HepG2 (cell line): ENCODE data around the gene NAA38. TPM values are rescaled to one million over a fixed set of nuclear protein-coding genes. Genes with fewer than 3 reads are reported as not detected.

Source experiments
- ATF2 ChIP-seq: sonication (generic); formaldehyde crosslinking; IDR thresholded peaks from 2 replicates; pipeline ENCODE4 v1.4.0; 2020; ENCODE audit warnings: missing genetic modification reagents
- CHCHD3 ChIP-seq: sonication (generic); formaldehyde crosslinking; IDR thresholded peaks from 2 replicates; pipeline ENCODE4 v1.8.0; 2022; ENCODE audit warnings: mild to moderate bottlenecking, missing genetic modification reagents, moderate library complexity
- DMTF1 ChIP-seq: sonication (generic); formaldehyde crosslinking; IDR thresholded peaks from 2 replicates; pipeline ENCODE4 v1.4.0; 2020; ENCODE audit warnings: mild to moderate bottlenecking, missing genetic modification reagents
- ELF4 ChIP-seq: sonication (generic); formaldehyde crosslinking; IDR thresholded peaks from 2 replicates; pipeline ENCODE4 v1.5.0; 2020; ENCODE audit warnings: missing genetic modification reagents, mild to moderate bottlenecking, moderate library complexity, borderline replicate concordance
- GRHL1 ChIP-seq: sonication (generic); formaldehyde crosslinking; conservative IDR thresholded peaks from 2 replicates; pipeline ENCODE4 v1.8.0; 2022; ENCODE audit warnings: missing genetic modification reagents
- HMGXB3 ChIP-seq: sonication (generic); formaldehyde crosslinking; IDR thresholded peaks from 2 replicates; pipeline ENCODE4 v1.4.0; 2020; ENCODE audit warnings: missing genetic modification reagents, borderline replicate concordance
- NAIF1 ChIP-seq: sonication (generic); formaldehyde crosslinking; IDR thresholded peaks from 2 replicates; pipeline ENCODE4 v1.5.0; 2020; ENCODE audit warnings: mild to moderate bottlenecking, missing genetic modification reagents, borderline replicate concordance
- NCOA5 ChIP-seq: sonication (generic); formaldehyde crosslinking; IDR thresholded peaks from 2 replicates; pipeline ENCODE4 v1.4.0; 2020; ENCODE audit warnings: missing genetic modification reagents
- NFIC ChIP-seq: IDR thresholded peaks from 2 replicates; pipeline ENCODE4 v1.6.1; 2012; ENCODE audit warnings: mild to moderate bottlenecking, low read length, inconsistent platforms
- PHF8 ChIP-seq: sonication (generic); formaldehyde crosslinking; IDR thresholded peaks from 2 replicates; pipeline ENCODE4 v1.5.0; 2020; ENCODE audit warnings: missing genetic modification reagents
- RAD51 ChIP-seq: fragments of 450-650 bp; IDR thresholded peaks from 2 replicates; pipeline ENCODE4 v1.6.1; 2016; ENCODE audit warnings: borderline replicate concordance
- RXRB ChIP-seq: IDR thresholded peaks from 2 replicates; pipeline ENCODE4 v1.6.1; 2016; ENCODE audit warnings: borderline replicate concordance, missing genetic modification reagents, missing compliant biosample characterization
- TFDP1 ChIP-seq: IDR thresholded peaks from 2 replicates; pipeline ENCODE4 v1.6.1; 2016; ENCODE audit warnings: missing compliant biosample characterization, missing genetic modification reagents, borderline replicate concordance
- ZNF10 ChIP-seq: sonication (generic); formaldehyde crosslinking; IDR thresholded peaks from 2 replicates; pipeline ENCODE4 v1.4.0; 2020; ENCODE audit warnings: mild to moderate bottlenecking, low read depth, missing genetic modification reagents, borderline replicate concordance
- ZNF317 ChIP-seq: sonication (generic); formaldehyde crosslinking; IDR thresholded peaks from 2 replicates; pipeline ENCODE4 v1.5.0; 2020; ENCODE audit warnings: mild to moderate bottlenecking, missing genetic modification reagents
- ZNF484 ChIP-seq: sonication (generic); formaldehyde crosslinking; IDR thresholded peaks from 2 replicates; pipeline ENCODE4 v1.5.1; 2020; ENCODE audit warnings: mild to moderate bottlenecking, low read depth, missing genetic modification reagents, borderline replicate concordance
- ZNF614 ChIP-seq: IDR thresholded peaks from 2 replicates; pipeline ENCODE4 v1.6.1; 2018; ENCODE audit warnings: missing biosample characterization, missing genetic modification reagents, inconsistent platforms, borderline replicate concordance
- polyA plus RNA-seq, 8 experiments: library from polyadenylated mRNA; depleted of rRNA in 3 of 8; stranded (reverse) in 7 of 8; unstranded in 1 of 8; fragments of >200 nt; fragmentation: Illumina TruSeq in 4 of 8; extraction: Trizol in 4 of 8; gene quantifications; 2 replicates each; pipeline versions ENCODE4 v1.2.1 to v1.2.3, GENCODE V29; 2011 to 2016; ENCODE audit warnings: low read depth in 4 of 8, missing spikeins in 1 of 8, mixed read lengths in 1 of 8; ENCODE audit not compliant: insufficient read depth in 1 of 8
- total RNA-seq, 5 experiments: library from RNA; depleted of rRNA; stranded (reverse); fragments of >200 nt; fragmentation: Illumina TruSeq; extraction: Trizol; gene quantifications; 2 replicates each; pipeline ENCODE4 v1.2.3, GENCODE V29; 2016; ENCODE audit warnings: low read depth in 1 of 5

Gene NAA38
- total and polyA plus RNA-seq, 2 of the 13 experiments (the other 11 are each of a cell fraction or from before 2014, with no cell fraction given) = 46.9 to 91.6 TPM

GRCh38 chr17:7842380-7843256 lies 14.7 kb downstream of the NAA38 start (continued):
- no peak for TF ChIP-seq HMGXB3 (CRISPR knock-in tag)
- 0 out of 2 replicates have a peak, but pooled peaks have one; percentile 7 for TF ChIP-seq ZNF317 (CRISPR knock-in tag)
- no peak for TF ChIP-seq RXRB (CRISPR knock-in tag)
- TF ChIP-seq DMTF1 (CRISPR knock-in tag) = no peak
- no peak for TF ChIP-seq ATF2 (CRISPR knock-in tag)
- no peak for TF ChIP-seq RAD51
- no peak for TF ChIP-seq NAIF1 (CRISPR knock-in tag)
- TF ChIP-seq NFIC = no peak
- TF ChIP-seq ZNF614 (CRISPR knock-in tag) = no peak
- no peak for TF ChIP-seq ZNF484 (CRISPR knock-in tag)
- no peak for TF ChIP-seq ZNF10 (CRISPR knock-in tag)
- no peak for TF ChIP-seq CHCHD3
- peak; percentile 31; the same call in 1 of the 2 replicates for TF ChIP-seq PHF8
- no peak for TF ChIP-seq ELF4 (CRISPR knock-in tag)
- TF ChIP-seq TFDP1 (CRISPR knock-in tag) = no peak
- no peak for TF ChIP-seq GRHL1 (CRISPR knock-in tag)
- no peak for TF ChIP-seq NCOA5 (CRISPR knock-in tag)
